GM18867 (cell line): ENCODE data around the gene SP6.

ENCODE experiments used
- ATAC-seq: cut with Tn5 transposase; IDR thresholded peaks from one replicate; pipeline ENCODE4 v1.9.1; 2021; ENCODE audit warnings: mild to moderate bottlenecking, moderate library complexity; ENCODE audit not compliant: unreplicated experiment

SP6 gene

DNA sequence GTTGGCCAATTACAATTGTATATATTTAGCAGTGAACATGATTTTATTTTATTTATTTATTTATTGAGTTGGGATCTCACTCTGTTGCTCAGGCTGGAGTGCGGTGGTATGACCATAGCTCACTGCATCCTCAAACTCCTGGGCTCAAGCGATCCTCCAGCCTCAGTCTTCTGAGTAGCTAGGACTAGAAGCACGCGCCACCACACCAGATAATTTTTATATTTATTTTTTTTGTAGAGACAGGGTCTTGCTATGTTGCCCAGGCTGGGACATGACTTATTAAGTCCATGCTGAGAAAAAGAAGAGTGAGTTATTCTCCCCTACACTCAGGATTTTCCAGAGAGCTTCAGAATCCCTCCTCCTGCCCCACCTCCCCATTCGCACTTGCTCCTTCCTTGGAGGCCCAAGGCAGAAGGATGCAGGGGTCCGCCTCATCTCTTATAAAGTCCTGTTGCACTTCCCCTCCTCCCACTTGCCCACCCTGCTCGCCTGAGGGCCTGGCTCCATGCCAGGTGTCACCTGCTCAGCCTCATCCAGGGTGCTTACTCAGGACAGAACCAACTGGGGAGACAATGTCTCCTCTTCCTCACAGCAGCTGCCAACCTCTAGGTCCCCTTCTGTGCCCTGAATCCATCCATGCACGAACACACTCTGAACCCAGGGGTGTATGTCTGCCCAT is 29.0 kb upstream of the SP6 start:
- ATAC-seq: no peak

DNA sequence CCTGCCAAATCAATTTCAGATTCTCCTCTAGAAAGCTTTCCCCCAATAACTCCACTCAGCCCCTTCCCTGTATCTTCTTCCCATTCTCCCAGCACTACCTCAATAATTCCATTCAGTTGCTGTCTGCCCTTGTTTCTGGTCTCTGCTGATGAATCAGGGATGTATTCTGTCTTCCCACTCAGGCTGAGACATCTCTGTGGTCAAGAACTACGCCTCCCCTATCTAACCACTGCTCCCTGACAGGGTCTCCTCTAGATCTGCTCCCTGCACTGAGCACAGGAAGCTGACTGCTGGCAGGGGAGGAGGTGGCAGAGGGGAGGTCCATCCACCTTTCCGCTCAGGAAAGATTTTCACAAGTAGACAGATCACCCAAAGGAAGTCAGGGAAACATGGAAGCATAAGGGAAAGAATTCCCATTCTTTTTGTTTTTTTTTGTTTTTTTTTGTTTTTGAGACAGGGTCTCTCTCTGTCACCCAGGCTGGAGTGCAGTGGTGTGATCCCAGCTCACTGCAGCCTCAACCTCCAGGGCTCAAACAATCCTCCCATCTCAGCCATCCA is 28.1 kb upstream of the SP6 start:
- ATAC-seq: no peak

DNA sequence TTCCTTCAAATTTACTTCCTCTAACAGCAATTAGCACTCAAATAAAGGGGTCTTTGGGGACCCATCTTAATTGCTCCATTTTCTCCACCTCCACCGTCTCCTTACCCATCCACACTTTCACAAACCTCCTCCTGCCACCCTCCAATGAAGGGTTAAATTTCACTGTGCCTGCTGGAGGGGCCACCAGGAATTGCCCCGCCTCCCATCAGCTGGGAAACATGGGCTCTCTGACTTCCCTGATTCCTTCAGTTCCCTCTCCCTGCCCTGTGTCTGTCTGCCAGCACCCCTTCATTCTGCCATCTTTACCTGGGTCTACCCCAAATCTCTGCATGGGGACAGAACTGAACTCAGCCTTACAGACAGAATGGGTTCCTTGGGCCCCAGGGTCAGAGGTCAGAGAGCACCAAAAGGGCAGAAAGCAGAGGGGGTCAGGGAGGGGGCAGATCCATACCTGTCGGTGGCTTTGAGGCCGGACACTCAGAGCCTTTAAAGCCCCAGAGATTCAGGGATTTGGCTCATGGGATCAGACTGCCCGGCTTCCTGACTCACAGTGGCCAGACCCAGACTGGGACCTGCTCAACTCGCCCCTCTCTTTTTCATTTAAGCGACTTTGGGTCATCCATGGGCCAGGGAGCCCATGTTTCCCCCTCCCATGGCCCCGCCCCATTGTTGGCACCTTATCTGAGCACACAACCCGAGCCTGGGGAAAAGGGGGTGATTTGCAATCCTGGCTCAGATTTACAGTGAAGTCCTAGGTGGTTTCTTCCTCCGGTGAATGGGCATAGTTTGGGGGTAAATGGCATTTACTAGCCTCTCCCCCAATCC is 27.5 kb upstream of the SP6 start:
- ATAC-seq: no peak

DNA sequence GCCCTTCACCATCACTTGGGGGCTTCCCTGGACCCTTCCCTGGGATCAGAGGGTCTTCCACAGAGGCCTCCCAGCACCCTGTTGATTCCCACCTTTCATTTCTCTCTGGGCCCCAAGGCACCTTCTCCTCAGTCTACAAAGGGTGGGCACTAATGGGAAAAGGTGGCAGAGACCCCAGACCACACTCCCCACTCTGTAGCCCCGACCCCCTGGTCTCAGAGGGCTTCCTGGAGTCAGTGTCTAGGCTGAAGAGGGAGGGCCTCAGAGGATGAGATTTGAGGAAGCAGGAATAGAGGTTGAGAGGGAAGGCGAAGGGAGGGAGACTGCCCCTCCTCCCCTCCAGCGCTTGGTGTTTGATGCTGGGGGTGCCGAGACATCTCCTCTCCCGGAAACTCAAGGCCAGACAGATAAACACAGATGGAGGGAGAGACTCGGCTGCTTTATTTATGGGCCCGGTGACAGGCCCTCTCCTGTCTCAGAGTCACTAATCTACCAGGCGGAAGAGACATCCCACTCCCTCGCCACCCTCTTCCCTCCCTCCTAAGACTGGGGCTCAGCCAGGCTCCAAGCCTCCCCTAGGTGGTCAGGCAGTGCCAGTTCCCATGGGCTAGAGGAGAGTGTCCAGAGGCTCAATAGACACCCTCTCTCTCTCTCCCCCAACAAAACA is 26.5 kb upstream of the SP6 start:
- no peak for ATAC-seq

DNA sequence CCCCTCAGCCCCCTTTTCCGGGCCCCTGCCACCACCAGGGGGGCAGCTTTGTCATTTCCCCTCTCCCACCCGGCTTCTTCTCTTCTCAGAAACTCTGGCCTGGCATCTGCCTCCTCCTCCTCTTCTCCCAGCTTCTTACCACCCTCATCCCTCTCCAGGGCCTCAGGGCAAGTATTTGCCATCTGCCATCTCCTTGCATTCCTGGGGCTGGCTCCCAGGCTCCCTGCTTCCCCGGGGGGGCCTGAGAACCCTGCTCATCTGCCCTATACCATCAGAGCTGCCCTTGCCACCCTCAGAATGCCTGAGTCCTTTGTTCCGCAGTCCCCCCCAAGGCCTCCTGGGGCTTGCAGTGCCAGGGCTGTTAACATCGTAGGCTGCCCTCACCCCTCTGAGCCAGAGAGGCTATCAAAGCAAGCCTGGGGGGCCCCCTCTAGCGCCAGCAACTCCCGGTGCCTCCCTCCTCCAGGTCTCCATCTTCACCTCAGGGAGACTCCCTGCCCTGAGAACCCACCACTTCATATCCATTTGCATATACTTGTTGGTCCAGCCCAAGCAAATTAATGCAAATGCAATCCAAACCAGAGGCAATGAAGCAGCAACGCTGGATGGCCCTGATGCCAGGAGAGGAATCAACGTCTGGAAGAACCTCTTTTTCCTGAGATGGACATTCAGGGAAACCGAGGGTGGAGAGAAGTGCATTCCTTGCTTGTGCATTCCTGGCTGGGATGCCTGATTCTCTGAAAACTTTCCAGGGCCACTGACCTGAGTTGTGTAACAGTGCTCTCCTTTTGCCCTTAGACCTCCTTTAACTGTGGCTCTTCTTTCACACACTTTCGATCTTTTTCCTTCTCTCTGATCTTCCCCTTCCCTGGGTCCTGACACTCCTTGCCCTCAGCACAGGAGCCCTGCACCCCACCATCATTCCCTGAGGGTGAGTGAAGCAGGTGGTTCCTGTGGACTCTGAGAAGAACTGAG is 24.3 kb upstream of the SP6 start:
- ATAC-seq: no peak

DNA sequence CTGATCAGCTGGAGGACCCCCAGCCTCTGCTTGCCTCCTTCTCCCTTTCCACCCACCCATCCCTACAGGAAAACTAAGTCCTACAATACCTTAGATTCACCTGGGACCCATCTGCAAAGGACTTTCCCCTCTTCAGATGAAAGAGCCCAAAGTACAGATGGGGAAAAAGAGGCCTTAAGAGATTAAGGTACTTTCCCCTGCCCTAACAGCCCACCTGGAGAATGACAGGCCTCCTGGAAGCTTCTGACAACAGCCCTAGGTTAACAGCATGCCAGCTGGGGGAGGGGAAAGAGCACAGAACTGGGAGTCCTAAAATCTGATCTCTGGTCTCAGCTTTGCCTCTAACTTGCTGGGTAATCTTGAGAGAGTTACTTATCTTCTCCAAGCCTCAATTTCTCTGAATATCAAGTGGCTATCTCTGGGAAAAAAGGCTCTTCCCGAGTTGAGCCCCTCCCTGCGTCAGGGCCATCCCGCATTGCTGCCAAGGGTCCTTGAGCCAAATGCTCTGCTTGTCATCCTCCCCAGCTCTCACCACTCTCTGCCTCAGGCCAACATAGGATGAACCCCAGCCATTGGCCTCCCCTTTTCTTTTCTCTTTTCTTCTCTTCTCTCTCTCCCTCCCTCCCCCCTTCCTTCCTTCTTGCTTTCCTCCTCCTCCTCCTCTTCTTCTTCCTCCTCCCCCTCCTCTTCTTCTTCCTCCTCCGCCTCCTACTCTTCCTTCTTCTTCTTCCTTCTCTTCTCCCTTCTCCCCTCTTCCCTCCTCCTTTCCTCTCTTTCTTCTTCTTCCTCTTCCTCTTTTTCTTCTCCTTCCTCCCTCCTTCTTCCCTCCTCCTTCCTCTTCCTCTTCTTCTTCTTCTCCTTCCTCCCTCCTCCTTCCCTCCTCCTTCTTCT is 22.5 kb upstream of the SP6 start:
- no peak for ATAC-seq

DNA sequence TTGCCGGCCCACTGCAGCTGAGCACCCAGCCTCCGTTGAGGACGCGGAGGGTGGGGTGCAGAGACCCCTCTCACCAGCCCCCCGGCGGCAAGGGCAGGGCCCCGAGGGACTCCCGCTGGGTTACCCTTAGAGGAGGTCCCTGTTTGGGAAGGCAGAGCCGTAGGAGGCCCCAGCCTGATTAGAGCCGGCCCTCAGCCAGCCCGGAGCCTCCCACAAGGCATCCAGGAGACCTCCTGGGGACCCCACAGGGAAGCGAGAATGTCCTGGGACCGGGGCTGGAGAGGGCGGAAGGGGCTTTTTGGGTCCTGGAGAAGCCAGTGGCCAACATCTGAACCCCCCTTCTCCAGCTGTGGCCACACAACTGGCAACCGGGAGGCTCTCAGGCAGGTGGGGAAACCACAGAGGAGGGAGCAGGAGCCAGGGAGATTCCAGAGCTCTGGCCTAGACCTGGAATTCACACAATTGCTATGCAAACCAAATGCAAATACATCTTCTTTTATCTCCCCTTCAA is 21.7 kb upstream of the SP6 start:
- ATAC-seq: no peak

DNA sequence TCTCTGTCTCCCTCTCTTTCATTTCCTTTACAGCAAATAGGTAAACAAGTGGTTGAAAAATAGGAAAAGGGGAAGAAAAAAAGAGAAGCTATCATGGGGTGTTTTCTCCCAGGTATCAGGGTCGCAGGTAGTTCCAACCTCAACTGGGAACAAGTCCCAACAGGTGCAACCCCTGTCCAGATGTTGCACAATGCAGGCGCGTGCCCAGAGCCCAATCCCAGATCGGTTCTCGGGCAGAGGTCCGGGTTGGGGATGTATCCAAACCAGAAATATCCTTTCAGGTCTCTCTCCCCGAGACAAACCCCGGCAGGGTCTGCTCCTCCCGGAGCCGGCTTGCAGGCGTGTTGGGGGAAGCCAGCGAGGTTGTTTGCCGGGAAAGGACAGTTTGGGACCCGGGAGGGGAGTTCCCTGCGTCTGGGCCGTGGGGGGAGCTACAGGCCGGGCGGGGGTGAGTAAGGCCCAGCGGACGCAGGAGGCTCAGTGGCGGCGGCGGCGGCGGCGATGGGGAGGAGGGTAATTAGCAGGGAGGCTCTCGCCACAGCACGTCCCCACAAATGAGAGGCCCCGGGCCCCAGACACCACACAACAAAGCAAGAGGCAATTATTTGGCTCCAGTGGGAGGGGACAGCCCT is 21.2 kb upstream of the SP6 start:
- ATAC-seq: no peak

DNA sequence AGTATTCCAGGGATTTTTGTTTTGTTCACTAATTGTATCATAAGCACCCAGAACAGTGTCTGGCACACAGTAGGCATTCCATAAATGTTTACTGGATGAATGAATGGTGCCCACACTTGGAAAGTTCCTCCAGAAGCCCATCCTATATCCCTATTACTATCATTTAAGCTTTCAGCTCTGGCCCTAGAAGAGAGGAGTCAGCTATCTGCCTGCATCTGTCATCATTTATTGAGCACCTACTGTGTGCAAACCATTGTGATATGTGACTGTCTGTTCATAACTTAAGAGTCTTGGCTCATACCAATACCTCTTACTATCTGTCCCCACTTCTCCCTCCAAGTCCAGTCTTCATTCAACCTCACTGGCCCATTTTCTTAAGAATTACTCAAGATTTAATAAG is 20.1 kb upstream of the SP6 start:
- ATAC-seq: no peak

DNA sequence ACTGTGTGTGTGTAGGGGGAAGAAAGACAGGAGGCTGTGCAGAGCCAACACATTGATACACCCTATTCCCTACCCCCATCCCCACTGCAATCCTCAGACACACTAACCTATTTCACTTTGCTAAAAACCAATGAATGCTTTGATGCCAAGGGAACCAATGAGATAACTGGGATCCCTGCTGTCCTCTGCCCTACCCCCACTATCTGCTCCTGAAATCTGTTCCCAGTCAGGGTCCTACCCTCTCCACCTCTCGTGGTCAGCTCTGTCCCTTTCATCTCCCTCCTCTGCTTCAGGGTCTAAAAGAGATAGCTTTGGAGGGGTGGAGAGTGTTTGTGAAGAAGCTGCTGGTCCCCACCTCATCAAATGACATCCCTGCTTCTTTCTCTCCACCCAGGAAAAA is 19.1 kb upstream of the SP6 start:
- no peak for ATAC-seq

DNA sequence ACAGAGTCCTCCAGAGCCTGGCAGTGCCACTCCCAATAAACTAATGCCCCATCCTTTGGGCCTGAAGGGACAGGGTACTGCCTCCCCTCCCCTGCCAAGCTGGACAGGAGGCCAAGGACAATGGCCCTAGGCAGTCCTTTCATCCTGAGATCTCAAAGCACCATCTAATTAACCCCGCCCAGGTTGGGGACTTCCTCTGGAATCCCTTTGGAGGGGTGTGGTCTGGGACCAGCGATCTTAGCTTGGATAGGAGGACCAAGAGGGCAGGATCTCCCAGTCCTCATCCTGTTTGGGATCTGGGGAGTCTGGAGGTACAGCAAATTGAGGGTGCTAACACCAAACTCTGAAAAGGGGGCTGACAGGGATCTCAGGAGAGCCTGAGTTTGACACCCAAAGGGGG is 18.2 kb upstream of the SP6 start:
- ATAC-seq: no peak

DNA sequence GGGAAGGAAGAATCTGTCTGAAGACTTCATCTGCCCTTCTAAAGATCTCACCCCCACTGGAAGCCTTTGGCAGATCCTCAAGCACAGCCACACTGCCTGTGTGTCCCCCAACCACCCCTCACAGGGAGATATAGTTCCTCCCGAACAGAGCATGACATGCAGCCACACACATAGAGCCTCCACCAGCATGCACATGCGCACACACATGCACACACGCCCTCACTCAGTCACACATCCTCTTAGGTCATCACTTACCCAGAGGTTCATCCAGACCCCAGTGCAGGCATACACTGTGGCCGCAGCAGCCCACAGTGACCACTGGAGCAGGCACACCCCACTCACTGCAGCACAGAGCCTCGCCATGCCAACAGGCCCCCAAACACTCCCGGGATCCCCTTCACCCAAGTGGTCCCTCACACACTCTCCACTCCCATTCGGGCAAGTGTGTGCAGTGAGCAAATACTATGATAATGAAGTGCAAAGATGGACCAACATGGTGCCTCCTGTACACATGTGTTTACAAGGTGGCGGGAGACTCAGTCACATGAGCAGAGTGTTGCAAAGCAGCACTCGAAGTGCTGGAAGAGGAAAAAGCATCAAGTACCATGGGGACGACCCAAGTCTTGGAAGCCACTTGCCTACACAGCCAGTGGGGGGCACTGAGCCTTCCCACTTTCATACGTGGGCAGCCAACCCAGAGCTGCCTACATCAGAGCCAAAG is 17.0 kb upstream of the SP6 start:
- ATAC-seq: no peak

DNA sequence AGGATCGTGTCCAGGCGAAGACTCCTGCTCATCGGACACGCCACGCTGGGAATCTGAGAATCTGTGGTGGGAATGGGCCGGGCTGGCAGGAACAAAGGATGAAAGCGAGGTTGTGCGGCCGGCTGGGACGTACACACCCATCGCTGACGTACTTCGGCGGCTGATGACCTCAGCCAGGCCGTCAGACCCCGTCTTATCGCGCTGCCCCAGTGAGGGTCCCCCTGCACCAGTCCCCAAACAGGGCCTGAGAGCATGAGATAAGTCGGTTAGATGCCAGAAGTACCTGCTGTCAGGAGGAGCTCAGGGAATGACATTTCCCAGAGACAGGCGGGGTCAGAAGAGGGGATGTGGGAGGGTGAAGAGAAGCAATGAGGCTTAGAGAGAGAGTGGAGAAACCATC is 16.0 kb upstream of the SP6 start:
- no peak for ATAC-seq

DNA sequence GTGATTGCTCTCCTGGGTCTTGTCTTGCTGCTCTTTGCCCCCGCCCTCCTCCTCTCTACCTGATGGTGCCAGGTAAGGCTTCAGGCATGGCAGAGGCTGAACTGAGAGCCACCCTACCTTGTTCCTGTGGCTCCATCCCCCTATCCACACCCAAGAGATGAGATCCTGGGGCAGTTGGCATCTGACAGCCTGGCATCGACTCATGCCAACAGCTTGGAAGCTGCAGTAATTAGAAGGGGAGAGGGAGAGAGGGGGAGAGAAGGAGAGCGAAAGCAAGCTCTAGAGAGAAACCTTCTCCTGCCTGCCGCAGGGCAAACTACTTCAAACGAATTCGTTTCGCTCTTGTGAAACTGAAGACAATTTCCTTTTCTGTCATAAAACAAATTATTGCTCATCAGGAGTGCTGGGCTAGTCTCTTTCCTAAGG is 13.8 kb upstream of the SP6 start:
- no peak for ATAC-seq

DNA sequence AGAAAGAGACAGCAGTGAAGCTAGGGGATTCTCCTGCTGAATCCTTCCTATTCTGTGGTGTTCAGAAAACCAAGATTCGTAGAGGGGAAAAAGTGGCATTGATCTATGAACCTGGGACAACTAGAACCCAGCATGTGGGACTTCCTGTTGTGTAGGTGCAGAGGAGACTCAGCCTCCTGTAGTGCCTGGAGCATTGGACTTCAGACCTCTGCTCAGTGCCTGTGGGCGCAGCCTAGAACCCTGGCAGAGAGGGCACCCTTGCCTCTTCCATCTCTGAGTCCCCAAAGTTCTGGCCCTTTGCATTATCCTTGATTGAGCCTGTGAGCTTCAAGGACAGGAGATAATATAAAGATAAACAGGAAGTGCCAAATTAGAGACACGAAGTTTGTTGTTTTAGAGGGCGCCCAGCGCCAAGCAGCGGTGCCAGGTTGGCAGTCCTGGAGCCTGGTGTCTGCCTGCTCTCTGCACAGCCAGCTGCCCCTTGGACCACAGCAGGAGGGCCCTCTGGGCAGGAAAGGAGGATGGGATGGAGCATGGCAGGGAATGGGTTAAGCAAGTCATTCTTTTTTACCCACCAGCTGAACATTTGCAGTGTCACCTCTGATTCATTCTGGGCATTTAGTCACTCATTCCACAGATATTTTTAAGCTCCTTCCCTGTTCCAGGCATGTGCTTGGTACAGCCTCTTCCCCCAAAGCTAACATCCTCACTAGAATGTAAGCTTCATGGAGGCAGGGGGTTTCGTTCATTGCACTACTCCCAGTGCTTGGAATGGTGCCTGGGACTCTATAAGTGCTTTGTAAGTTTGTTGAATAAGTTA is 11.9 kb upstream of the SP6 start:
- ATAC-seq: no peak

DNA sequence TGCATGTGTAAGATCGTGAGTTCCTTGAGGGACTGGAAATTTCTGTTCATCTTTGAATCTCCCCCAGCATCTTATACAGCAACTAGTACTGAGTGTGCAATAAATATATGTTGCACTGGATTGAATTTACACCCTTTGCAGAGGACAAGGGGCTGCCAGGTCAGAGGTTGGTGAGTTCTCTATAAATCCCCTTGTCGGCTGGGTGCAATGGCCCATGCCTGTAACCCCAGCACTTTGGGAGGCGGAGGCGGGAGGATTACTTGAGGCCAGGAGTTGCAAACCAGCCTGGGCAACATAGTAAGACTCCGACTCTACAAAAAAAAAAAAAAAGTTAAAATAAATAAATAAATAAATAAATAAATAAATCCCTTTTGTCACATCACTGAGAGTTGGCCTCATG is 9.4 kb upstream of the SP6 start:
- ATAC-seq: no peak
